22Rv1 (cell line): ENCODE results near the gene CREB5.
A peak's percentile ranks its signal among the peaks of the same experiment; 100 is the strongest.

ENCODE experiments used
- H3K27ac ChIP-seq: fragments of 450-650 bp; 2 replicates; pipeline ENCODE4 v1.5.1; 2017
- ZFX ChIP-seq: fragments of 450-650 bp; IDR thresholded peaks from 2 replicates; pipeline ENCODE4 v1.6.1; 2017; ENCODE audit warnings: antibody characterized with exemption, borderline replicate concordance
- TF ChIP-seq, protein P1 (sequence below): fragments of 450-650 bp; IDR thresholded peaks from 2 replicates; pipeline ENCODE4 v1.5.1; 2017; ENCODE audit warnings: mild to moderate bottlenecking

The CREB5 gene

GRCh38 chr7:28376634-28377033 lies 35.7 kb upstream of the CREB5 start:
- TF ChIP-seq, protein P1, sequence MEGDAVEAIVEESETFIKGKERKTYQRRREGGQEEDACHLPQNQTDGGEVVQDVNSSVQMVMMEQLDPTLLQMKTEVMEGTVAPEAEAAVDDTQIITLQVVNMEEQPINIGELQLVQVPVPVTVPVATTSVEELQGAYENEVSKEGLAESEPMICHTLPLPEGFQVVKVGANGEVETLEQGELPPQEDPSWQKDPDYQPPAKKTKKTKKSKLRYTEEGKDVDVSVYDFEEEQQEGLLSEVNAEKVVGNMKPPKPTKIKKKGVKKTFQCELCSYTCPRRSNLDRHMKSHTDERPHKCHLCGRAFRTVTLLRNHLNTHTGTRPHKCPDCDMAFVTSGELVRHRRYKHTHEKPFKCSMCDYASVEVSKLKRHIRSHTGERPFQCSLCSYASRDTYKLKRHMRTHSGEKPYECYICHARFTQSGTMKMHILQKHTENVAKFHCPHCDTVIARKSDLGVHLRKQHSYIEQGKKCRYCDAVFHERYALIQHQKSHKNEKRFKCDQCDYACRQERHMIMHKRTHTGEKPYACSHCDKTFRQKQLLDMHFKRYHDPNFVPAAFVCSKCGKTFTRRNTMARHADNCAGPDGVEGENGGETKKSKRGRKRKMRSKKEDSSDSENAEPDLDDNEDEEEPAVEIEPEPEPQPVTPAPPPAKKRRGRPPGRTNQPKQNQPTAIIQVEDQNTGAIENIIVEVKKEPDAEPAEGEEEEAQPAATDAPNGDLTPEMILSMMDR, result no peak
- TF ChIP-seq ZFX, result no peak
- no peak overlapping the region for H3K27ac ChIP-seq

DNA sequence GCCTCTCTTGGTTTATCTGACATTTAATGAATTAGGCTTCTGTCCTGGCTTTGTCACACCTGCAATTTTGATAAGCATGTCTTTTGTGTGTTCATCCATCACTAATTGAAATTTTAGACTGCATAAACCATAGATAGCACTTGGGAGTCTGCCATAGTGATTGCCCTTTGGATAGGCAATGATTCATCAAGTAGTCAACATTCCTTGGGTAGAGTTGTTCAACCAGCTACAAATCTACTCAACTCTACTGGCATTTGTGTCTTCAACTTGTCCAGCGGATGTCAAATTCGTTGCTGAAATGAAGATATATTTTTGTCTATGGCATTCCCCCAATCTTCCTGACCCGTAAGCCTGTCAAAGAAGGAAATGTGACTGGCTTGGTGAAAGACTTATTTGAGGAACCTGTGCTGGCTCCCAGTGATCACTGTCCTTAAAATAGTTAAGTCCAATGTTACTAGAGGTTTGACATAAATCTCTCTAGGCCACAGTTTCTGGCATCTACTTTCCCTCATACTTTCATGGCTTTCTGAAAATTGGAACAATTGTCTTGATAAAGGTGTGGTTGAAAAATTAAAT lies 33.7 kb upstream of the CREB5 start:
- H3K27ac ChIP-seq, result no peak overlapping the region
- no peak for TF ChIP-seq ZFX
- TF ChIP-seq, protein P1, result no peak

DNA sequence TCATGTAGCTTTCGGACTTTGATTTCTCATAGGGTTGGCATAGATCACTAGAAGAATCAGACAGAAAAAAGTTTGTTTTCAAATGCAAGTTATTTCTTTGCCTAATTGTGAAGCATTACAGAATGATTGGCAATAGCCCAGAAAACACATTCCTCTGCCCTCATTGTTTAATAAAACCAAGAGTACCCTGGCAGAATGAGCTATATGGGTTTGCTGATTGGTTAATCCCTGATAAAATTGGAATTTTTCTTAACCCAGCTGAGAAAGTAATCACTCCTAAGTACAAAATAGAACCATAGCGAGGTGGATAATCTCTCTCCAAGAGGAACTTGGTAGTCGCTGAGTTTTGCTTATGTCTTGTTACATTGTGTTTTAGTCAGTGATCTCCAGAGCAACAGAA lies 30.9 kb upstream of the CREB5 start:
- TF ChIP-seq, protein P1, result no peak
- no peak for TF ChIP-seq ZFX
- no peak overlapping the region for H3K27ac ChIP-seq

- no peak overlapping the region for H3K27ac ChIP-seq
- TF ChIP-seq, protein P1, result no peak
- no peak for TF ChIP-seq ZFX
Measured at GRCh38 chr7:28382144-28382543, 30.2 kb upstream of the CREB5 start.

DNA sequence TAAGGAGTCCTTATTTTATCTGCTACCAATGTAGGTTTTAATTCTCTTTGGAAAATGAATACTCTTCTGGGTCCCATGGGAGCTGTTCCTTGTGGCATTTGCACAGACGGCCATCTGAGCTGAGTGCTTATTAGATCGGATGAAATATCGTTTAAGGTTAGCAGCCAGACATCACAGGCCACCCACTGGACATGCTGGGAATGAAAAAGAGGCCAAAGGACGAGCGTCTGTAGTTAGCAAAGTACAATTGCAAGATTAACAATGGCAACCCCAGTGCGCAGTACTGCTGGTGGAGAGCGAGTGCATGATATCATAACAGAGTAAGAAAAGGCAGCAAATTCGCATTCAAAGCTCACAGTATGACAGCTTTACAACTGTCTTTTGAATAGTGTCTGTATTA lies 28.3 kb upstream of the CREB5 start:
- TF ChIP-seq, protein P1, result no peak
- no peak for TF ChIP-seq ZFX
- no peak overlapping the region for H3K27ac ChIP-seq

DNA sequence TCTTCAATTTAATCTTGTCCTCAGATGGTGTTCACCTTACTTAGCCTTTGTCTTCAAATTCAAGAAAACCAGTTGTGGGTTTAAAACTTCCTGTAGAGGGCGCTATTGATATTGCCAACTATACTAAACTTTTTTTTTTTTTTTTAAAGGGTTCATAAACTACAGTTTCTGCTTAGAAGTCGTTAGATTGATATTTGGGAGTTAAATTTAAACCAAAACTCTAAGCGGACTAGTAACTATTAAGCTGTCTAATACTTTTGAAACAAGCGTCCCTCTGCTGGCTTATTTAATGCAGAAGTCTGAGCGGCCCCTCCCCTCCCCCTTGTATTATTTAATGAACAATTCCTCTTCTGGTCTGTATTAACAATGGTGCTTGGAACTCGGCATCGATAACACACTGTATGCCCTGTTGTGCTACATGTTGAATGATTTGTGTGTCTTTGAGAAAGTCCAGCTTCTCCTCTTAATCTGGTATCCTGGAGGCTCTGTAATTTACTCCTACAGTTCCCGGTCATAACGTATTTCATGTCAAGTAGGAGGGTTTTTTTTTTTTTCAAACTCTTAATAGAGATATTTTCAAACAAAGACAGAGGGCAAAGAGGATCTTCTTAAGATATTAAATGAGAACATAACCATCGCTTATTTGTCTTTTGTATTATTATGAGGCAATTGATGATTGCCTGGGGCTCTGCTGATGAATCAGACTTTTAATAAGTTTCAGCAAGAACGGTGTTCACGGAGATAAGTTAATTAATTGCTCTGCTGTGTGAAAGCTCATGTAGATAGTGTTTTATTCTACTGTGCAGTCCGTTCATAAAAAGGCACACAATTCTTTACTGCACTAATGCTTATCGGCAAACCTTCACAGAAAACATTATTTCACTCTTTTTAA lies 22.6 kb upstream of the CREB5 start:
- no peak for TF ChIP-seq ZFX
- TF ChIP-seq, protein P1, result peak; percentile 96
- no peak overlapping the region for H3K27ac ChIP-seq

DNA sequence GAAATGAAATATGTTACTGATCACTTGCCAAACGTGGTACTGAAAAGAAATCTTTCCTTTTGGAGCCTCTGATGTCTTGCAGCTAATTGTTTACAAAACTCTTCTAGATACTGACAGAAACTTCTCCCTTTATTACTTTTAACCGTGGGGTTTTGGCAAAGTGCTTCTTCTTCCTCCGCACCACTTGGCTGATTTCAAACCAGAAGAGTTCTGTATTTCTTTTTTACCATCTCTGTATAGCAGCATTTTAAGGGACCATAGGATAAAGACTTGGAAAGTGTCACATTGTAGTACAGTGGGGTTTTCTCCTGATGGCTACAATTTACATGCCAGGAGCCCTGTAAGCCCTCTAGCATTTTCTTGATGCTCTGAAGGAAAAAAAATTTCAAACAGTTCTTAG lies 21.9 kb upstream of the CREB5 start:
- no peak overlapping the region for H3K27ac ChIP-seq
- no peak for TF ChIP-seq ZFX
- TF ChIP-seq, protein P1, result no peak
